ENCODE results near the gene SDHAF2. TPM values are rescaled to one million over a fixed set of nuclear protein-coding genes. Genes with fewer than 3 reads are reported as not detected.

SDHAF2 gene
- total and polyA plus RNA-seq, 9 of the 15 experiments (the other 6 are each of a cell fraction or from before 2014, with no cell fraction given): 21.2 to 144 (median 40.4) TPM

GRCh38 chr11:61429691-61430582 lies at the start of gene SDHAF2, which contains the start of gene CPSF7 (continued):
- TF ChIP-seq FOXJ2 (tag; IDR thresholded peaks at IDR 0.05) (no peak), SMARCC2 (IDR thresholded peaks at IDR 0.05; ENCODE audit: low read depth) (no peak), CCNT2 (IDR thresholded peaks at IDR 0.05; ENCODE audit: borderline replicate concordance, extremely low read depth, insufficient read length, low read depth, low read length) (peak; percentile 59), ZNF311 (CRISPR knock-in tag; IDR thresholded peaks at IDR 0.05) (no peak), SUPT5H (IDR thresholded peaks at IDR 0.05) (peak; percentile 94), RBM14 (IDR thresholded peaks at IDR 0.05; ENCODE audit: borderline replicate concordance, insufficient read depth, low read depth, low read length) (no peak), HDAC6 (IDR thresholded peaks at IDR 0.05; ENCODE audit: low read depth, low read length) (no peak), ESRRB (CRISPR knock-in tag; IDR thresholded peaks at IDR 0.05; ENCODE audit: borderline replicate concordance) (no peak), CC2D1A (IDR thresholded peaks at IDR 0.05) (no peak), RBM34 (IDR thresholded peaks at IDR 0.05; ENCODE audit: borderline replicate concordance, insufficient read depth, low read length) (no peak), TAF15 (IDR thresholded peaks at IDR 0.05; ENCODE audit: low read depth, low read length) (no peak), JUN (IDR thresholded peaks at IDR 0.05; ENCODE audit: borderline replicate concordance, low read depth, low read length) (no peak), JUN (CRISPR knock-in tag; IDR thresholded peaks at IDR 0.05; ENCODE audit: borderline replicate concordance) (no peak), CBX5 (IDR thresholded peaks at IDR 0.05; ENCODE audit: borderline replicate concordance, low read depth) (no peak; the same call in 1 of the 2 replicates), ZSCAN32 (CRISPR knock-in tag; IDR thresholded peaks at IDR 0.05) (no peak), ZKSCAN3 (CRISPR knock-in tag; IDR thresholded peaks at IDR 0.05) (no peak), ZNF12 (CRISPR knock-in tag; IDR thresholded peaks at IDR 0.05) (peak; percentile 42; the same call in 1 of the 2 replicates), ZBTB7A (IDR thresholded peaks at IDR 0.05; ENCODE audit: borderline replicate concordance, control insufficient read depth, low read depth, low read length) (no peak; the same call in 1 of the 2 replicates), XRCC4 (IDR thresholded peaks at IDR 0.05; ENCODE audit: extremely low read depth, insufficient read depth, insufficient read length) (no peak), SAP30 (IDR thresholded peaks at IDR 0.05; ENCODE audit: borderline replicate concordance, insufficient read depth, low read depth, low read length, poor library complexity, severe bottlenecking) (no peak), SMAD2 (IDR thresholded peaks at IDR 0.05; ENCODE audit: low read depth, low read length) (no peak)
- TF ChIP-seq, protein P1, sequence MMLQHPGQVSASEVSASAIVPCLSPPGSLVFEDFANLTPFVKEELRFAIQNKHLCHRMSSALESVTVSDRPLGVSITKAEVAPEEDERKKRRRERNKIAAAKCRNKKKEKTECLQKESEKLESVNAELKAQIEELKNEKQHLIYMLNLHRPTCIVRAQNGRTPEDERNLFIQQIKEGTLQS (IDR thresholded peaks at IDR 0.05): no peak
- TF ChIP-seq, protein P1 (CRISPR knock-in tag; conservative IDR thresholded peaks at IDR 0.05): no peak; the same call in 1 of the 2 replicates
- TF ChIP-seq, protein P2, sequence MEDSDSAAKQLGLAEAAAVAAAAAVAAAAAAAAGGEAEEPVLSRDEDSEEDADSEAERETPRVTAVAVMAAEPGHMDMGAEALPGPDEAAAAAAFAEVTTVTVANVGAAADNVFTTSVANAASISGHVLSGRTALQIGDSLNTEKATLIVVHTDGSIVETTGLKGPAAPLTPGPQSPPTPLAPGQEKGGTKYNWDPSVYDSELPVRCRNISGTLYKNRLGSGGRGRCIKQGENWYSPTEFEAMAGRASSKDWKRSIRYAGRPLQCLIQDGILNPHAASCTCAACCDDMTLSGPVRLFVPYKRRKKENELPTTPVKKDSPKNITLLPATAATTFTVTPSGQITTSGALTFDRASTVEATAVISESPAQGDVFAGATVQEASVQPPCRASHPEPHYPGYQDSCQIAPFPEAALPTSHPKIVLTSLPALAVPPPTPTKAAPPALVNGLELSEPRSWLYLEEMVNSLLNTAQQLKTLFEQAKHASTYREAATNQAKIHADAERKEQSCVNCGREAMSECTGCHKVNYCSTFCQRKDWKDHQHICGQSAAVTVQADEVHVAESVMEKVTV (CRISPR knock-in tag; IDR thresholded peaks at IDR 0.05): no peak
- TF ChIP-seq, protein P3, sequence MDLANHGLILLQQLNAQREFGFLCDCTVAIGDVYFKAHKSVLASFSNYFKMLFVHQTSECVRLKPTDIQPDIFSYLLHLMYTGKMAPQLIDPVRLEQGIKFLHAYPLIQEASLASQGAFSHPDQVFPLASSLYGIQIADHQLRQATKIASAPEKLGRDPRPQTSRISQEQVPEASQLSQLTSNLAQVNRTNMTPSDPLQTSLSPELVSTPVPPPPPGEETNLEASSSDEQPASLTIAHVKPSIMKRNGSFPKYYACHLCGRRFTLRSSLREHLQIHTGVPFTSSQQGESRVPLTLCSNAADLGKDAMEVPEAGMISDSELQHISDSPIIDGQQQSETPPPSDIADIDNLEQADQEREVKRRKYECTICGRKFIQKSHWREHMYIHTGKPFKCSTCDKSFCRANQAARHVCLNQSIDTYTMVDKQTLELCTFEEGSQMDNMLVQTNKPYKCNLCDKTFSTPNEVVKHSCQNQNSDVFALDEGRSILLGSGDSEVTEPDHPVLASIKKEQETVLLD (IDR thresholded peaks at IDR 0.05): peak; percentile 88
